Ureter (tissue), 1 donor: ENCODE results near the gene SH2D7. TPM values are rescaled to one million over a fixed set of nuclear protein-coding genes. Genes with fewer than 3 reads are reported as not detected.

ENCODE experiments used
- DNase-seq: peaks from one replicate; pipeline ENCODE4 v3.0.0-alpha.2; 2020; ENCODE audit warnings: low spot score
- total RNA-seq: library from RNA; stranded (reverse); gene quantifications from one replicate; pipeline ENCODE4 v1.2.4, GENCODE V29; 2023
- donor health status: DM: yes; HTN: yes; CAD: no.

Gene SH2D7
- not detected for total RNA-seq

GRCh38 chr15:78092261-78093041, at the start of gene SH2D7:
Gene SH2D7 (plus strand): TSS chr15:78092561. CDS start chr15:78092585, 24 bp downstream.
- no peak for DNase-seq

GRCh38 chr15:78044407-78045155, 47.8 kb upstream of the SH2D7 start:
- no peak for DNase-seq

- no peak for DNase-seq
Measured at GRCh38 chr15:78045189-78045588, 47.2 kb upstream of the SH2D7 start.

GRCh38 chr15:78046796-78047341, 45.5 kb upstream of the SH2D7 start:
- DNase-seq, result no peak

GRCh38 chr15:78047761-78048627, 44.4 kb upstream of the SH2D7 start:
- no peak for DNase-seq

- DNase-seq, result no peak
Measured at GRCh38 chr15:78048628-78048920, 43.8 kb upstream of the SH2D7 start.

GRCh38 chr15:78049691-78050440, 42.5 kb upstream of the SH2D7 start:
- no peak for DNase-seq

GRCh38 chr15:78050441-78050809, 41.9 kb upstream of the SH2D7 start:
- no peak for DNase-seq

- DNase-seq, result no peak
Measured at GRCh38 chr15:78050826-78051225, 41.5 kb upstream of the SH2D7 start.

- no peak for DNase-seq
Measured at GRCh38 chr15:78051596-78051995, 40.8 kb upstream of the SH2D7 start.

GRCh38 chr15:78052001-78052401, 40.4 kb upstream of the SH2D7 start:
- DNase-seq, result no peak

- DNase-seq, result no peak
Measured at GRCh38 chr15:78052545-78052944, 39.8 kb upstream of the SH2D7 start.

GRCh38 chr15:78054518-78054917, 37.8 kb upstream of the SH2D7 start:
- no peak for DNase-seq

GRCh38 chr15:78054966-78055365, 37.4 kb upstream of the SH2D7 start:
- no peak for DNase-seq

GRCh38 chr15:78055919-78056713, 36.2 kb upstream of the SH2D7 start:
- no peak for DNase-seq

GRCh38 chr15:78056714-78057269, 35.6 kb upstream of the SH2D7 start:
- DNase-seq, result no peak

GRCh38 chr15:78057803-78058202, 34.6 kb upstream of the SH2D7 start:
- DNase-seq, result no peak

GRCh38 chr15:78058401-78058935, 33.9 kb upstream of the SH2D7 start:
- DNase-seq, result no peak

GRCh38 chr15:78059110-78059839, 33.1 kb upstream of the SH2D7 start:
- DNase-seq, result no peak
